ENCODE results near the gene KLHL26.

GRCh38 chr19:18618236-18618635 lies 18.6 kb upstream of the KLHL26 start:
- TF ChIP-seq CTCF (IDR thresholded peaks at IDR 0.05; ENCODE audit: insufficient read depth, low read length, poor library complexity, severe bottlenecking) (no peak), EZH2phosphoT487 (conservative IDR thresholded peaks at IDR 0.05; ENCODE audit: low read length) (no peak)

All from SU-DHL-6 (cell line).